Activated naive CD4-positive, alpha-beta T cell treated with anti-CD3 and anti-CD28 coated beads, Interleukin-2, amount 10 ng/mL, durations not matched to agents 7 days and 5 days (primary cell): Measurements from ENCODE around the gene STAG3.
A peak's percentile ranks its signal among the peaks of the same experiment; 100 is the strongest.
"Not testable (repeated sequence)": the region's sequence is repeated elsewhere in the genome, so short reads cannot be mapped to it uniquely, and the experiment has no call there.

Source experiments
- CTCF ChIA-PET: fragments of 350-600 bp; sonication (Branson Sonifier 250); formaldehyde crosslinking; loops from one replicate; lab custom pipeline; 2021; ENCODE audit warnings: antibody characterized with exemption; lab: Charles Lee
- DNase-seq: peaks from one replicate; pipeline ENCODE4 v3.0.0-alpha.2; 2020
- H3K27ac Mint-ChIP-seq: one replicate; pipeline ENCODE4 v1.8.0; 2021; ENCODE audit warnings: mild to moderate bottlenecking, moderate library complexity, mixed read lengths
- H3K27me3 Mint-ChIP-seq: one replicate; pipeline ENCODE4 v1.8.0; 2021; ENCODE audit warnings: mild to moderate bottlenecking, mixed read lengths
- H3K36me3 Mint-ChIP-seq: one replicate; pipeline ENCODE4 v1.8.0; 2021; ENCODE audit warnings: mixed read lengths
- H3K4me1 Mint-ChIP-seq: one replicate; pipeline ENCODE4 v1.8.0; 2021; ENCODE audit warnings: mixed read lengths
- H3K4me3 Mint-ChIP-seq: one replicate; pipeline ENCODE4 v1.8.0; 2021; ENCODE audit warnings: mild to moderate bottlenecking, moderate library complexity, mixed read lengths
- H3K9me3 Mint-ChIP-seq: one replicate; pipeline ENCODE4 v1.8.0; 2021; ENCODE audit warnings: mixed read lengths

STAG3 gene

DNA sequence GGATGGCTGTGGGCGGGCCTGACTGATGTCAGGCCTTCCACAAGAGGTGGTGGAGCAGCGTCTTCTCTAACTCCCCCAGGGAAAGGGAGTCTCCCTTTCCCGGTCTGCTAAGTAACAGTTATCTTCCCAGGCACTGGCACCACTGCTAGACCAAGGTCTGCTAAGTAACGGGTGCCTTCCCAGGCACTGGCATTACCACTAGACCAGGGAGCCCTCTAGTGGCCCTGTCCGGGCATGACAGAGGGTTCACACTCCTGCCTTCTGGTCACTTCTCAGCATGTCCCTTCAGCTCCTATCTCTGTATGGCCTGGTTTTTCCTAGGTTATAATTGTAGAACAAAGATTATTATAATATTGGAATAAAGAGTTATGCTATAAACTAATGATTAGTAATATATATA is 40.2 kb downstream of the STAG3 start:
- H3K9me3 Mint-ChIP-seq: not testable (repeated sequence)

GRCh38 chr7:100219271-100219737 is 41.6 kb downstream of the STAG3 start:
- Mint-ChIP-seq H3K27ac (peak overlapping the region; percentile 97), H3K4me1 (peaks cover 74% of the 10 kb centered on the region), H3K4me3 (peak overlapping the region; percentile 87), H3K27me3 (no peaks in the 10 kb centered on the region), H3K36me3 (peaks cover 40% of the 10 kb centered on the region), H3K9me3 (no peaks in the 10 kb centered on the region)
- DNase-seq: peak; percentile 47
- CTCF ChIA-PET: interaction anchor here (3.2 to 3.5 kb wide), 2 partner anchors 30 to 87 kb away, joined by 30 to 37 read pairs; no protein-coding TSS in a partner anchor

More for the DNA sequence above, 40.2 kb downstream of the STAG3 start:
- H3K4me3 Mint-ChIP-seq, H3K27me3 Mint-ChIP-seq: not testable (repeated sequence)
- CTCF ChIA-PET: interaction anchor here (0.9 to 3.5 kb wide), 14 partner anchors 9 to 126 kb away, joined by 3 to 37 read pairs (median 4); partner anchors contain the start of gene LAMTOR4
- Mint-ChIP-seq H3K36me3 (peaks cover 29% of the 10 kb centered on the region), H3K4me1 (peaks cover 70% of the 10 kb centered on the region), H3K27ac (peak overlapping the region; percentile 98)
- peak; percentile 87 for DNase-seq

- H3K4me3 Mint-ChIP-seq: peak within 1 kb of the TSS; percentile 87
- DNase-seq: peak; percentile 63
- H3K36me3 Mint-ChIP-seq: peaks cover 47% of the 10 kb centered on the region
These were observed 42.3 kb downstream of the STAG3 start, which contains the start of gene PVRIG for GRCh38 chr7:100219801-100220585. PVRIG (plus strand) TSS chr7:100219949; CDS start chr7:100219971, 22 bp downstream.

DNA sequence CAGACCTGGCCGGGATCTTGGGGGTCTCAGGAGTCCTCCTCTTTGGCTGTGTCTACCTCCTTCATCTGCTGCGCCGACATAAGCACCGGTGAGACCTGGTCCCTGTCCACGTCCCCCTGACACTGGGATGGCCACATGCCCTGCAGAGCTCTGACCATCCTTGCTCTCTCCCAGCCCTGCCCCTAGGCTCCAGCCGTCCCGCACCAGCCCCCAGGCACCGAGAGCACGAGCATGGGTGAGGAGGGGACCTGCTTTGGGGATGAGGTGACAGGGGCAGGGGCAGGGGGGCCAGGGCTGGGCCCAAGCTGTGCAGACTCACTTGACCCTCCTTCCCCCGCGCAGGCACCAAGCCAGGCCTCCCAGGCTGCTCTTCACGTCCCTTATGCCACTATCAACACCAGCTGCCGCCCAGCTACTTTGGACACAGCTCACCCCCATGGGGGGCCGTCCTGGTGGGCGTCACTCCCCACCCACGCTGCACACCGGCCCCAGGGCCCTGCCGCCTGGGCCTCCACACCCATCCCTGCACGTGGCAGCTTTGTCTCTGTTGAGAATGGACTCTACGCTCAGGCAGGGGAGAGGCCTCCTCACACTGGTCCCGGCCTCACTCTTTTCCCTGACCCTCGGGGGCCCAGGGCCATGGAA is 43.0 kb downstream of the STAG3 start:
- peak overlapping the region; percentile 97 for H3K27ac Mint-ChIP-seq
- no peak for DNase-seq
- no peaks in the 10 kb centered on the region for H3K9me3 Mint-ChIP-seq
- CTCF ChIA-PET: interaction anchor here (1.4 to 2.3 kb wide), 3 partner anchors 13 to 88 kb away, joined by 3 to 13 read pairs (median 4); no protein-coding TSS in a partner anchor
- peak overlapping the region; percentile 87 for H3K4me3 Mint-ChIP-seq
- peaks cover 51% of the 10 kb centered on the region for H3K36me3 Mint-ChIP-seq
- H3K27me3 Mint-ChIP-seq: no peaks in the 10 kb centered on the region
- peaks cover 73% of the 10 kb centered on the region for H3K4me1 Mint-ChIP-seq

More at GRCh38 chr7:100219801-100220585, 42.3 kb downstream of the STAG3 start, which contains the start of gene PVRIG:
- peak within 1 kb of the TSS; percentile 97 for H3K27ac Mint-ChIP-seq
- H3K27me3 Mint-ChIP-seq, H3K9me3 Mint-ChIP-seq, CTCF ChIA-PET: not testable (repeated sequence)
- H3K4me1 Mint-ChIP-seq: peaks cover 74% of the 10 kb centered on the region

DNA sequence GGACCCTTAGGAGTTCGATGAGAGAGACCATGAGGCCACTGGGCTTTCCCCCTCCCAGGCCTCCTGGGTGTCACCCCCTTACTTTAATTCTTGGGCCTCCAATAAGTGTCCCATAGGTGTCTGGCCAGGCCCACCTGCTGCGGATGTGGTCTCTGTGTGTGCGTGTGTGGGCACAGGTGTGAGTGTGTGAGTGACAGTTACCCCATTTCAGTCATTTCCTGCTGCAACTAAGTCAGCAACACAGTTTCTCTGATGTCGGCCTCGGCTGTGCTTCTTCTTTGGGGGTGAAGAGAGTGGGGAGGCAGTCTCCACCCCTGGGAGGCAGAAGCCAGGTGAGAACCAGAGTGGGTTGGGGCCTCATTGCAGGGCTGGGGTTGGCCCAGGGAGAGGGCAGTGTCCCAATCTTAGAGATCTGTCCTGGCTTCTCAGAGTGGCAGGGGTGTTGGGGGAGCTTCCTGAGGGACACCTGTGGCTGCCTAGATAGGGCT is 43.6 kb downstream of the STAG3 start:
- Mint-ChIP-seq H3K4me3 (peak overlapping the region; percentile 87), H3K27ac (peak overlapping the region; percentile 97), H3K4me1 (peaks cover 71% of the 10 kb centered on the region), H3K27me3 (no peaks in the 10 kb centered on the region), H3K9me3 (no peaks in the 10 kb centered on the region), H3K36me3 (peaks cover 54% of the 10 kb centered on the region)
- peak; percentile 88 for DNase-seq
- CTCF ChIA-PET: interaction anchor here (0.5 to 2.3 kb wide), 4 partner anchors 11 to 89 kb away, joined by 3 to 13 read pairs (median 4); no protein-coding TSS in a partner anchor

DNA sequence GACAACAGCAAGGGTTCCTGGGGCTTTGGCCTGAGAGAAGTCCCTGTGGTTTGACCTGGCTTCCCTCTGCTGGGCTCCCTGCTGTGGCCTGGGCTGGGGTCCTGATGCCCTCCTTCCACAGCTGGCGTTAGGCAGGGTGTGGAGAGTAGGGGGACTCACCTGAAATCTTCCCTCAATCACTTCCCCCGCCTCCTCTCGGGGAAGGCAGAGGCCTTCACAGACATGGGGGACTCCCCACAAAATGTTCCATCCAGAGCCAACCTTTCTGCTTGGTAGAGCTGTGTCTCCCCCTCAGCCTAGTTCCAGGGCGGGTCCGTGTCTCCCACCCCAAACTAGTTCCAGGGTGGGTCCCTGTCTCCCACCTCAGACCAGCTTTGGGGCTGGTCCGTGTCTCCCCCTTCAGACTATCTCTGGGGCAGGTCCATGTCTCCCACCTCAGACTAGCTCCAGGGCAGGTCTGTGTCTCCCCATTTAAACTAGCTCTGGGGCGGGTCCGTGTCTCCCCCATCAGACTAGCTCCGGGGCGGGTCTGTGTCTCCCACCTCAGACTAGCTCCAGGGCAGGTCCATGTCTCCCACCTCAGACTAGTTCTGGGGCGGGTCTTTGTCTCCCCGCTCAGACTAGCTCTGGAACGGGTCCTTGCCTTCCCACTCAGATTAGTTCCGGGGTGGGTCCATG is 44.2 kb downstream of the STAG3 start:
- peaks cover 65% of the 10 kb centered on the region for H3K4me1 Mint-ChIP-seq
- H3K27me3 Mint-ChIP-seq: no peaks in the 10 kb centered on the region
- no peak for DNase-seq
- CTCF ChIA-PET: interaction anchor here (0.5 to 2.3 kb wide), 5 partner anchors 11 to 94 kb away, joined by 3 to 13 read pairs (median 3); no protein-coding TSS in a partner anchor
- H3K36me3 Mint-ChIP-seq: peaks cover 54% of the 10 kb centered on the region
- H3K27ac Mint-ChIP-seq: peak overlapping the region; percentile 97
- peak overlapping the region; percentile 87 for H3K4me3 Mint-ChIP-seq
- H3K9me3 Mint-ChIP-seq: no peaks in the 10 kb centered on the region

DNA sequence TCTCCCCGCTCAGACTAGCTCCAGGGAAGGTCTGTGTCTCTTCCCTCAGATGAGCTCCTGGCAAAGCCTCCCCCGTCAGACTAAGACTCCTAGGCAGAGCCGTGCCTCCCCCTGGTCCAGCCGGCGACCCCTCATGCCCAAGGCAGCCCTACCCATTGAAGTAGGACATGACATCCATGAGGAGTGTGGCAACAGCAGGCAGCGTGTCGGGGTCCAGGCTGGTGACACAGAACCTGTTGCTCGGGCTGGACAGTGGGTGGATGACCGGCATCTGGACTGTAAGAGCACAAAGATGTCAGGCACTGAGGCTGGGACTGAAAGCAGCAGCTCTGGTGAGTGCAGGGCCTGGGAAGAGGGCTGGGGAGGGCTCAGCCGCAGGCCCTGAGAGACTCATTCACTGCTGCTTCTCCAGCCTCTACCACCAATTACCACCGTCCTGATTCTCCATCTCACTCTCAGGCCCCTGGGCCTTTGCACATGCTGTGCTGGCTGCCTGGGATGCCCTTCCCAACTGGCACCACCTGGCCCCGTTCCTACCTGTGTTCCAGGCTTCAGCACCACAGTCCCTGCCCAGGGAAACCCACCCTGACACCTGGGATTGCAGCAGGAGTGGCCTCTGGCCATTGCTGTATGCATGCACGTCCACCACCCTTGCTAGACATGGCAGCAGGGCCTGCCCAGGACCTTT is 44.9 kb downstream of the STAG3 start:
- H3K36me3 Mint-ChIP-seq: peaks cover 57% of the 10 kb centered on the region
- peaks cover 62% of the 10 kb centered on the region for H3K4me1 Mint-ChIP-seq
- no peaks in the 10 kb centered on the region for H3K9me3 Mint-ChIP-seq
- H3K27ac Mint-ChIP-seq: peak overlapping the region; percentile 97
- no peak for DNase-seq
- CTCF ChIA-PET: interaction anchor here (0.9 to 2.3 kb wide), 4 partner anchors 15 to 94 kb away, joined by 3 to 13 read pairs (median 4); no protein-coding TSS in a partner anchor
- peak overlapping the region; percentile 87 for H3K4me3 Mint-ChIP-seq
- no peaks in the 10 kb centered on the region for H3K27me3 Mint-ChIP-seq

GRCh38 chr7:100223376-100223927 is 45.7 kb downstream of the STAG3 start:
- H3K27ac Mint-ChIP-seq: peak overlapping the region; percentile 97
- not testable (repeated sequence) for H3K9me3 Mint-ChIP-seq, DNase-seq, H3K27me3 Mint-ChIP-seq
- H3K4me1 Mint-ChIP-seq: peaks cover 58% of the 10 kb centered on the region
- peak overlapping the region; percentile 87 for H3K4me3 Mint-ChIP-seq
- H3K36me3 Mint-ChIP-seq: peaks cover 64% of the 10 kb centered on the region
- CTCF ChIA-PET: interaction anchor here (0.9 kb wide), 1 partner anchor 33 kb away, joined by 3 read pairs; no protein-coding TSS in a partner anchor

- not testable (repeated sequence) for DNase-seq, H3K9me3 Mint-ChIP-seq, H3K27me3 Mint-ChIP-seq, H3K4me3 Mint-ChIP-seq
- Mint-ChIP-seq H3K36me3 (peaks cover 61% of the 10 kb centered on the region), H3K27ac (peak overlapping the region; percentile 97), H3K4me1 (peaks cover 49% of the 10 kb centered on the region)
- CTCF ChIA-PET: interaction anchor here (1.2 kb wide), 1 partner anchor 9 kb away, joined by 3 read pairs; no protein-coding TSS in a partner anchor
These were observed 47.2 kb downstream of the STAG3 start for GRCh38 chr7:100224891-100225290.

GRCh38 chr7:100234660-100235317 is 57.1 kb downstream of the STAG3 start:
- not testable (repeated sequence) for H3K27ac Mint-ChIP-seq

DNA sequence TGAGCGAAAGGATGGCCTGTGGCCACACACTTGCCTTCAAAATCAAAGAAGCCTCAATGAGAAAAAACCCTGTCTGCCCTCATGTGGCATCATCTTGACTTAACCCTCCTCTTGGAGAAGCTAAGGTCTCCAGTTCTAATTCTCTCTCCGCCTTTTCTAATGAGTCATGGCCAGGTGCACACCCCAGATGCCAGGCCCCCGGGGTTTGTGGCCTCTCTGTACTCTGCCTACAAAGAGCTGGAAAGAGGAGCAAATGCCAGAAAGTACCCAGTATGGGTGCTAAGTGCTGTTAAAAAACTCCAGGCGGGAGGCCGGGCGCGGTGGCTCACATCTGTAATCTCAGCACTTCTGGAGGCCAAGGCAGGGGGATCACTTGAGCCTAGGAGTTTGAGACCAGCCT is 62.3 kb downstream of the STAG3 start:
- DNase-seq, H3K36me3 Mint-ChIP-seq, CTCF ChIA-PET, H3K27ac Mint-ChIP-seq, H3K4me3 Mint-ChIP-seq, H3K9me3 Mint-ChIP-seq, H3K27me3 Mint-ChIP-seq: not testable (repeated sequence)
- H3K4me1 Mint-ChIP-seq: peaks cover 26% of the 10 kb centered on the region

More at GRCh38 chr7:100234660-100235317, 57.1 kb downstream of the STAG3 start:
- H3K9me3 Mint-ChIP-seq, H3K27me3 Mint-ChIP-seq, CTCF ChIA-PET, H3K4me3 Mint-ChIP-seq, DNase-seq: not testable (repeated sequence)
- Mint-ChIP-seq H3K4me1 (peaks cover 11% of the 10 kb centered on the region), H3K36me3 (peaks cover 36% of the 10 kb centered on the region)

GRCh38 chr7:100243385-100243784 is 65.7 kb downstream of the STAG3 start:
- H3K36me3 Mint-ChIP-seq, H3K4me3 Mint-ChIP-seq, CTCF ChIA-PET, H3K27me3 Mint-ChIP-seq, H3K9me3 Mint-ChIP-seq: not testable (repeated sequence)
- H3K4me1 Mint-ChIP-seq: peaks cover 27% of the 10 kb centered on the region
- DNase-seq: peak; percentile 58
- peak overlapping the region; percentile 42 for H3K27ac Mint-ChIP-seq
